Measurements from ENCODE around the gene PTPRN2. TPM values are rescaled to one million over a fixed set of nuclear protein-coding genes. Genes with fewer than 3 reads are reported as not detected.

PTPRN2 gene
- total RNA-seq, 2 donors from 2014 or later: 26.1 to 55.5 TPM

DNA sequence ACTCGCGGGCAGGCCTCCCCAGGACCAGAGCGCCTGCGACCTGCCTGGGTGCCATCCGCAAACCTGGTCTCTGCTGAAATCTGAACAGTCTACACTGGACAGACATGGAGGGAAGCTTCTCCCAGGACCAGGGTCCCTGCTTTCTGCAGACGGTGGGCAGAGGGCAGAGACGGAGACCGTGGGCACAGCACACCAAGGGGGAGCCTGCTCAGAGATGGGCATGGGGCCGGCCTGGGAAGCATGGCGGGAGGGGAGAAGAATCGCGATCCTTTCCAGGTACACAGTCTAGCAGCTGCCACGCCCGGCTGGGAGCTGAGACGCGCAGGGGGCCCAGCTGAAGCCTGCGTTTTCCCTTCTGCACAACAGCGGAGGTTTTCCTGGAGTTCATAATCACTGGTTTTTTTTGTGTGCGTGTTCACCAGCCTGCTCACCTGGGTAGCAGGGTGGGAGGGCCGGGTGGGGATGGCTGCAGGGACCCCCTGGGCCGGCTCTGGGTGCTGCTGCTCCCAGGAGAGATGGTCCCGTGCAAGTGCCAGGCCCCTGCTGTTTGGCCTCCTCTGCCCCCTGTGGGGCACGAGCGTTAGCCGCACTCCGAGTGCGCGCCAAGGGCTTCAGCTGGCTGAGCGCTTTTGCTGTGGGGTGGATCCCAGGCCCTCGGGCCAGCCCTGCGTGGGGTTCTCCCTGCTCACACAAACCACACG, 802.0 kb downstream of the PTPRN2 start:
- Histone ChIP-seq H3K4me3 (no peak overlapping the region), H3K9me3 (no peaks in the 10 kb centered on the region), H3K27ac (no peak overlapping the region), H3K4me1 (replicated peaks) (no peaks in the 10 kb centered on the region), H3K36me3 (no peaks in the 10 kb centered on the region), H3K27me3 (replicated peaks; ENCODE audit: insufficient read depth) (no peaks in the 10 kb centered on the region)
- TF ChIP-seq, protein P1, sequence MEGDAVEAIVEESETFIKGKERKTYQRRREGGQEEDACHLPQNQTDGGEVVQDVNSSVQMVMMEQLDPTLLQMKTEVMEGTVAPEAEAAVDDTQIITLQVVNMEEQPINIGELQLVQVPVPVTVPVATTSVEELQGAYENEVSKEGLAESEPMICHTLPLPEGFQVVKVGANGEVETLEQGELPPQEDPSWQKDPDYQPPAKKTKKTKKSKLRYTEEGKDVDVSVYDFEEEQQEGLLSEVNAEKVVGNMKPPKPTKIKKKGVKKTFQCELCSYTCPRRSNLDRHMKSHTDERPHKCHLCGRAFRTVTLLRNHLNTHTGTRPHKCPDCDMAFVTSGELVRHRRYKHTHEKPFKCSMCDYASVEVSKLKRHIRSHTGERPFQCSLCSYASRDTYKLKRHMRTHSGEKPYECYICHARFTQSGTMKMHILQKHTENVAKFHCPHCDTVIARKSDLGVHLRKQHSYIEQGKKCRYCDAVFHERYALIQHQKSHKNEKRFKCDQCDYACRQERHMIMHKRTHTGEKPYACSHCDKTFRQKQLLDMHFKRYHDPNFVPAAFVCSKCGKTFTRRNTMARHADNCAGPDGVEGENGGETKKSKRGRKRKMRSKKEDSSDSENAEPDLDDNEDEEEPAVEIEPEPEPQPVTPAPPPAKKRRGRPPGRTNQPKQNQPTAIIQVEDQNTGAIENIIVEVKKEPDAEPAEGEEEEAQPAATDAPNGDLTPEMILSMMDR (IDR thresholded peaks at IDR 0.05): no peak
- TF ChIP-seq POLR2A (IDR thresholded peaks at IDR 0.05) (no peak), POLR2AphosphoS5 (IDR thresholded peaks at IDR 0.05) (no peak)
- no peak for DNase-seq (ENCODE audit: low spot score)
- intact Hi-C loops (cut with DNase I): no loop called here
- 89% methylated on average over 30 of the region's 32 CpGs for WGBS

DNA sequence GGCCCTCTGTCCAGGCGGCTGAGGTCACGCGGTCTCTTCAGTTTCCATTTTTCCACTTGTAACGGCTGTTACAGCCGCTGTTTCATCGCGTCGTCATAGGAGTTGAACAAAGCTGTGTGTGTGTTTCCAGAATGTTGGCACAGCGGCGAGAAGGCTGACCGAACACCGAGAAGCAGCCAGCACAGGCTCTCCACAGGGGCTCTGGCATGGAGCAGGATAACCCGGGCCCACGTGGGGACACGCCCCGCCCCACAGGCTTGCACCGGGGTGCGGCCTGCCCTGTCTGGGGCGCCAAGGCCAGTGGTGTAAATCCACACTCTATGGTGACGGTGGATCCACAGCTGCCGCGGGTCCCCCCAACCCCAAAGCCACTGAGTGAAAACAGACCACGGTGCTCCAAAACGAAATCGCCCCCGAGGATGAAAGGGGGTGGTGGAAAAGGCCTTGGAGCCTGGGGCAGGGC, 802.6 kb downstream of the PTPRN2 start:
- TF ChIP-seq POLR2AphosphoS5 (IDR thresholded peaks at IDR 0.05) (no peak), POLR2A (IDR thresholded peaks at IDR 0.05) (no peak)
- TF ChIP-seq, protein P1 (IDR thresholded peaks at IDR 0.05): no peak
- 88% methylated on average over 26 of the region's 26 CpGs for WGBS
- no peak for DNase-seq (ENCODE audit: low spot score)

DNA sequence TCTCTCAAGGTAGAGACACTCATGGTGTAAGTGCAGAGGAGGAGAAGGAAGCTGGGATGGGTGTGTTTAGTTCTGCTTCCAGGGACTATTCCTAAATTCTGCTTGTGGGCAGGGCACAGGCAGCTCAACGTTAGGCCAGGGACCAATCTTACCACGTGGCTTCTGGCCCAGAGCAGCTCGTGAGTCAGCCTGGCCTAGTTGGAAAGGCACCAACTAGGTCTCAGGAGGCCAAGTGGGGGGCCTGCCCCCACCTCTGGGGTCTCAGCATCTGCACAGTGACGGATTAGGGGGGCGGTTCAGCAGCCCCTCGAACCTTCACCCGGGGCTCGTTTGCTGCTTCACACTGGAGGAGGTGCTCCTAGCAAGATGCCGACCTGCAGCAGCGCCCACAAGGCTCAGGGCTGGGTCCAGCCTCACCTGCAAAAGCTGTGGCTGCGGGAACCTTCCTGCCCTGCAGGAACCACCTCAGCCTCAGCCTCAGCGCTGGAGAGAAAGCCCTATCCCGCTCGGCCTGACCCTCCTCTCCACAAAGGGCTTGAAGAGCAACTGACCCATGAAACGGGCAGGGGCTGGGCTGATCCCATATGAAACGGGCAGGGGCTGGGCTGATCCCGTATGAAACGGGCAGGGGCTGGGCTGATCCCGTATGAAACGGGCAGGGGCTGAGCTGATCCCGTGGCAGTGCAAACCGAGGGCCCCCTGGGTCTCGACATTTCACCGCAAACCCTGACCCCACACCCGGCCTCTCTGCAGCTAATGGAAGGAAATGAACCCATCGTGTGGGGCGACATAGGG, 803.4 kb downstream of the PTPRN2 start:
- Histone ChIP-seq H3K4me1 (replicated peaks) (no peaks in the 10 kb centered on the region), H3K4me3 (no peak overlapping the region), H3K9me3 (no peaks in the 10 kb centered on the region), H3K36me3 (no peaks in the 10 kb centered on the region), H3K27ac (no peak overlapping the region), H3K27me3 (replicated peaks; ENCODE audit: insufficient read depth) (no peaks in the 10 kb centered on the region)
- TF ChIP-seq, protein P1 (IDR thresholded peaks at IDR 0.05): no peak
- TF ChIP-seq POLR2A (IDR thresholded peaks at IDR 0.05) (no peak), POLR2AphosphoS5 (IDR thresholded peaks at IDR 0.05) (no peak)
- intact Hi-C loops (cut with DNase I): no loop called here
- no peak for DNase-seq (ENCODE audit: low spot score)
- 80% methylated on average over 24 of the region's 27 CpGs for WGBS

More for the DNA sequence above, 802.6 kb downstream of the PTPRN2 start:
- H3K27me3 ChIP-seq (replicated peaks; ENCODE audit: insufficient read depth): no peaks in the 10 kb centered on the region
- intact Hi-C loops (cut with DNase I): no loop called here
- H3K27ac ChIP-seq: no peak overlapping the region
- H3K4me3 ChIP-seq: no peak overlapping the region
- no peaks in the 10 kb centered on the region for H3K4me1 ChIP-seq (replicated peaks)
- H3K36me3 ChIP-seq: no peaks in the 10 kb centered on the region
- H3K9me3 ChIP-seq: no peaks in the 10 kb centered on the region

DNA sequence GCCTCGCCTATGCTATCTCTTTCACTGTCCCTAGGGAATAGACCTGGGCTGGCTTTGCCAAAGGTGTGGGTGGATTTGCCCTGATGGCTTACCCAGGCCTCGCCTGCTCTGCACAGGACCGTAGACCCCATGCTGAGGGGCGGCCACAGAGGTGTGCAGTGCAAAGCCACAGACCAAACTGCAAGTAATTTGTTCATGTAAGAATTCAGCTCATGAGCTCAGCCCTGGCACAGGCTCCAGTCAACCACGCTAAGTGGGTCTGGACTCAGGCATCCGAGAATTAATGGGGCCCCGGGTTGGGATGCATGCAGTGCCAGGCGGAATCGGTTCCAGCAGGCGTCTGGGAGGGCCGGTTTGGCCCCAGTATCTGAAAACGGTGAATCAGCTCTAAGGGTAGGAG, 805.6 kb downstream of the PTPRN2 start:
- WGBS: 94% methylated on average over 12 of the region's 12 CpGs
- DNase-seq (ENCODE audit: low spot score): no peak
- H3K4me1 ChIP-seq (replicated peaks): no peaks in the 10 kb centered on the region
- H3K9me3 ChIP-seq: no peaks in the 10 kb centered on the region
- no peaks in the 10 kb centered on the region for H3K36me3 ChIP-seq
- no peaks in the 10 kb centered on the region for H3K27me3 ChIP-seq (replicated peaks; ENCODE audit: insufficient read depth)
- no peak overlapping the region for H3K27ac ChIP-seq
- TF ChIP-seq, protein P1 (IDR thresholded peaks at IDR 0.05): no peak
- TF ChIP-seq POLR2A (IDR thresholded peaks at IDR 0.05): no peak
- TF ChIP-seq POLR2AphosphoS5 (IDR thresholded peaks at IDR 0.05): no peak
- H3K4me3 ChIP-seq: no peak overlapping the region
- intact Hi-C loops (cut with DNase I): no loop called here
